Hepatocyte (in vitro differentiated cells): ENCODE results near the gene CLDN2. TPM values are rescaled to one million over a fixed set of nuclear protein-coding genes. Genes with fewer than 3 reads are reported as not detected.
A peak's percentile ranks its signal among the peaks of the same experiment; 100 is the strongest.
"Not testable (repeated sequence)": the region's sequence is repeated elsewhere in the genome, so short reads cannot be mapped to it uniquely, and the experiment has no call there.

Experiments
- DNase-seq: peaks from one replicate; pipeline ENCODE4 v3.0.0-alpha.2; 2016; ENCODE audit warnings: low spot score
- H2AFZ ChIP-seq: fragments of 200-600 bp; sonication (generic); 2 replicates; pipeline ENCODE4 v1.6.0; 2016; ENCODE audit warnings: antibody characterized with exemption, mild to moderate bottlenecking
- H3K27ac ChIP-seq: fragments of 200-600 bp; sonication (generic); 2 replicates; pipeline ENCODE4 v1.5.1; 2016; ENCODE audit warnings: mild to moderate bottlenecking
- H3K27me3 ChIP-seq: fragments of 200-600 bp; sonication (generic); 2 replicates; pipeline ENCODE4 v1.6.1; 2016
- H3K36me3 ChIP-seq: fragments of 200-600 bp; sonication (generic); replicated peaks from 2 replicates; pipeline ENCODE4 v1.5.1; 2016; ENCODE audit warnings: low read depth; ENCODE audit not compliant: insufficient read depth
- H3K4me1 ChIP-seq: fragments of 200-600 bp; sonication (generic); 2 replicates; pipeline ENCODE4 v1.5.1; 2016; ENCODE audit warnings: mild to moderate bottlenecking, moderate library complexity; ENCODE audit not compliant: insufficient read depth
- H3K4me2 ChIP-seq: fragments of 200-600 bp; sonication (generic); 2 replicates; pipeline ENCODE4 v1.6.0; 2016
- H3K4me3 ChIP-seq: fragments of 200-600 bp; sonication (generic); 2 replicates; pipeline ENCODE4 v1.5.1; 2016; ENCODE audit warnings: mild to moderate bottlenecking
- H3K79me2 ChIP-seq: fragments of 200-600 bp; sonication (generic); 2 replicates; pipeline ENCODE4 v1.6.0; 2017; ENCODE audit warnings: mild to moderate bottlenecking
- H3K9me2 ChIP-seq: fragments of 200-600 bp; sonication (generic); replicated peaks from 2 replicates; pipeline ENCODE4 v1.6.0; 2017; ENCODE audit warnings: mild to moderate bottlenecking; ENCODE audit not compliant: insufficient read depth
- H3K9me3 ChIP-seq: fragments of 200-600 bp; sonication (generic); 2 replicates; pipeline ENCODE4 v1.5.1; 2016; ENCODE audit warnings: low read depth, mild to moderate bottlenecking
- H4K20me1 ChIP-seq: fragments of 200-600 bp; sonication (generic); 2 replicates; pipeline ENCODE4 v1.6.0; 2016; ENCODE audit warnings: mild to moderate bottlenecking; ENCODE audit not compliant: insufficient read depth, poor library complexity, severe bottlenecking
- CTCF ChIP-seq: fragments of 200-600 bp; sonication (generic); IDR thresholded peaks from 2 replicates; pipeline ENCODE4 v1.5.1; 2016; ENCODE audit warnings: antibody characterized with exemption, mild to moderate bottlenecking; ENCODE audit not compliant: poor library complexity
- EZH2 ChIP-seq: fragments of 200-600 bp; sonication (generic); IDR thresholded peaks from 2 replicates; pipeline ENCODE4 v1.6.1; 2016; ENCODE audit warnings: antibody characterized with exemption, mild to moderate bottlenecking, borderline replicate concordance
- EZH2phosphoT487 ChIP-seq: fragments of 200-600 bp; sonication (generic); IDR thresholded peaks from one replicate; pipeline ENCODE4 v1.6.1; 2018; ENCODE audit warnings: antibody characterized with exemption, mild to moderate bottlenecking, low read depth, moderate library complexity; ENCODE audit not compliant: unreplicated experiment, severe bottlenecking
- WGBS: methylation state at CpG from one replicate; pipeline ENCODE4 v1.1.6; 2016; ENCODE audit warnings: low lambda C conversion rate; ENCODE audit errors: missing lambda C conversion rate; 5-methylcytosine and 5-hydroxymethylcytosine counted together
- polyA plus RNA-seq: library from polyadenylated mRNA; unstranded; fragments of >200 nt; fragmentation: Nextera tagmentation; extraction: Ambion mirVana; gene quantifications from 2 replicates; pipeline ENCODE4 v1.2.1, GENCODE V29; 2016
- total RNA-seq: library from RNA; depleted of rRNA; stranded (reverse); fragments of >200 nt; gene quantifications from 2 replicates; pipeline ENCODE4 v1.2.3, GENCODE V29; 2014

CLDN2 gene
- total RNA-seq (3.9 and 4.9 TPM in 2 replicates), polyA plus RNA-seq (4.0 and 5.2 TPM in 2 replicates)

- no peak for DNase-seq
- whole genome bisulfite sequencing: 28% methylated on average over 2 of the region's 2 CpGs
- Histone ChIP-seq H3K36me3 (no peaks in the 10 kb centered on the region), H3K9me3 (no peaks in the 10 kb centered on the region), H3K27me3 (no peaks in the 10 kb centered on the region), H3K4me2 (no peak within 1 kb of the TSS), H3K79me2 (no peaks in the 10 kb centered on the region), H3K9me2 (no peaks in the 10 kb centered on the region), H3K4me3 (no peak within 1 kb of the TSS), H4K20me1 (no peaks in the 10 kb centered on the region), H3K27ac (no peak within 1 kb of the TSS), H2AFZ (no peak within 1 kb of the TSS), H3K4me1 (no peaks in the 10 kb centered on the region)
- no peak for TF ChIP-seq EZH2phosphoT487
- no peak for TF ChIP-seq CTCF
- no peak for TF ChIP-seq EZH2
These were observed at the start of gene CLDN2 for GRCh38 chrX:106919932-106920452. Gene CLDN2 (plus strand): TSS chrX:106920402. CDS start chrX:106928229, 7,827 bp downstream.

GRCh38 chrX:106872796-106873195, 47.4 kb upstream of the CLDN2 start:
- H2AFZ ChIP-seq, H3K27me3 ChIP-seq, H3K79me2 ChIP-seq, H3K9me2 ChIP-seq, H3K4me2 ChIP-seq, H3K27ac ChIP-seq, H3K4me1 ChIP-seq, DNase-seq, H3K36me3 ChIP-seq, H4K20me1 ChIP-seq, H3K4me3 ChIP-seq, H3K9me3 ChIP-seq: not testable (repeated sequence)
- 100% methylated on average over 2 of the region's 2 CpGs for WGBS

- no peaks in the 10 kb centered on the region for H3K9me2 ChIP-seq
- WGBS: 56% methylated on average over 2 of the region's 2 CpGs
- H3K36me3 ChIP-seq: no peaks in the 10 kb centered on the region
- no peak overlapping the region for H3K4me2 ChIP-seq
- H3K4me1 ChIP-seq: no peaks in the 10 kb centered on the region
- no peaks in the 10 kb centered on the region for H3K27me3 ChIP-seq
- TF ChIP-seq EZH2phosphoT487 (no peak), CTCF (peak; percentile 53), EZH2 (no peak)
- no peak overlapping the region for H2AFZ ChIP-seq
- no peaks in the 10 kb centered on the region for H3K79me2 ChIP-seq
- H4K20me1 ChIP-seq: no peaks in the 10 kb centered on the region
- no peak overlapping the region for H3K27ac ChIP-seq
- no peak overlapping the region for H3K4me3 ChIP-seq
- peak; percentile 44 for DNase-seq
- peaks cover 3% of the 10 kb centered on the region for H3K9me3 ChIP-seq
These were observed 46.1 kb upstream of the CLDN2 start for GRCh38 chrX:106874075-106874474.

- no peaks in the 10 kb centered on the region for H3K27me3 ChIP-seq
- no peak for DNase-seq
- TF ChIP-seq CTCF: no peak
- TF ChIP-seq EZH2phosphoT487: no peak
- no peak for TF ChIP-seq EZH2
- H3K36me3 ChIP-seq: no peaks in the 10 kb centered on the region
- H3K4me2 ChIP-seq: no peak overlapping the region
- H3K79me2 ChIP-seq: no peaks in the 10 kb centered on the region
- H3K27ac ChIP-seq: no peak overlapping the region
- H2AFZ ChIP-seq: no peak overlapping the region
- H3K9me3 ChIP-seq: peaks cover 6% of the 10 kb centered on the region
- WGBS: 67% methylated on average over 1 of the region's 1 CpG
- H3K4me1 ChIP-seq: no peaks in the 10 kb centered on the region
- no peak overlapping the region for H3K4me3 ChIP-seq
- no peaks in the 10 kb centered on the region for H3K9me2 ChIP-seq
- no peaks in the 10 kb centered on the region for H4K20me1 ChIP-seq
These were observed 45.1 kb upstream of the CLDN2 start for GRCh38 chrX:106875151-106875550.
